ENCODE measurements around the gene CCDC12. TPM values are rescaled to one million over a fixed set of nuclear protein-coding genes. Genes with fewer than 3 reads are reported as not detected.

CCDC12 gene
- total and polyA plus RNA-seq, 9 of the 15 experiments (the other 6 are each of a cell fraction or from before 2014, with no cell fraction given) = 8.9 to 201 (median 86.9) TPM

DNA sequence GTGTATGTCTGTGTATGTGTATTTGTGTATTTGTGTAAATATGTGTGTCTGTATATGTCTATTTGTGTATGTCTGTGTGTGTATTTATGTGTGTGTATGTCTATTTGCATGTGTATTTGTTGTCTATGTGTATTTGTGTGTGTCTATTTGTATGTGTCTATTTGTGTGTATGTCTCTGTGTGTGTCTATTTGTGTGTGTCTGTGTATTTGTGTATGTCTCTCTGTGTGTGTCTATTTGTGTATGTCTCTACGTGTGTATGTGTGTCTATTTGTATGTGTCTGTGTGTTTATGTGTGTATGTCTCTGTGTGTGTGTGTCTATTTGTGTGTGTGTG lies 68.6 kb downstream of the CCDC12 start (continued):
- TF ChIP-seq, protein P1, sequence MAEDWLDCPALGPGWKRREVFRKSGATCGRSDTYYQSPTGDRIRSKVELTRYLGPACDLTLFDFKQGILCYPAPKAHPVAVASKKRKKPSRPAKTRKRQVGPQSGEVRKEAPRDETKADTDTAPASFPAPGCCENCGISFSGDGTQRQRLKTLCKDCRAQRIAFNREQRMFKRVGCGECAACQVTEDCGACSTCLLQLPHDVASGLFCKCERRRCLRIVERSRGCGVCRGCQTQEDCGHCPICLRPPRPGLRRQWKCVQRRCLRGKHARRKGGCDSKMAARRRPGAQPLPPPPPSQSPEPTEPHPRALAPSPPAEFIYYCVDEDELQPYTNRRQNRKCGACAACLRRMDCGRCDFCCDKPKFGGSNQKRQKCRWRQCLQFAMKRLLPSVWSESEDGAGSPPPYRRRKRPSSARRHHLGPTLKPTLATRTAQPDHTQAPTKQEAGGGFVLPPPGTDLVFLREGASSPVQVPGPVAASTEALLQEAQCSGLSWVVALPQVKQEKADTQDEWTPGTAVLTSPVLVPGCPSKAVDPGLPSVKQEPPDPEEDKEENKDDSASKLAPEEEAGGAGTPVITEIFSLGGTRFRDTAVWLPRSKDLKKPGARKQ (CRISPR knock-in tag; IDR thresholded peaks at IDR 0.05) = no peak
- no peak for TF ChIP-seq ZNF23 (CRISPR knock-in tag; IDR thresholded peaks at IDR 0.05)
- TF ChIP-seq KAT7 (CRISPR knock-in tag; IDR thresholded peaks at IDR 0.05; ENCODE audit: borderline replicate concordance) = no peak
- TF ChIP-seq ZNF175 (CRISPR knock-in tag; IDR thresholded peaks at IDR 0.05; ENCODE audit: low read depth) = no peak
- no peak for TF ChIP-seq HCFC1 (IDR thresholded peaks at IDR 0.05; ENCODE audit: low read depth, low read length)
- TF ChIP-seq TCF3 (CRISPR knock-in tag; IDR thresholded peaks at IDR 0.05) = no peak
- no peak for TF ChIP-seq ZNF184 (CRISPR knock-in tag; IDR thresholded peaks at IDR 0.05)
- TF ChIP-seq, protein P2, sequence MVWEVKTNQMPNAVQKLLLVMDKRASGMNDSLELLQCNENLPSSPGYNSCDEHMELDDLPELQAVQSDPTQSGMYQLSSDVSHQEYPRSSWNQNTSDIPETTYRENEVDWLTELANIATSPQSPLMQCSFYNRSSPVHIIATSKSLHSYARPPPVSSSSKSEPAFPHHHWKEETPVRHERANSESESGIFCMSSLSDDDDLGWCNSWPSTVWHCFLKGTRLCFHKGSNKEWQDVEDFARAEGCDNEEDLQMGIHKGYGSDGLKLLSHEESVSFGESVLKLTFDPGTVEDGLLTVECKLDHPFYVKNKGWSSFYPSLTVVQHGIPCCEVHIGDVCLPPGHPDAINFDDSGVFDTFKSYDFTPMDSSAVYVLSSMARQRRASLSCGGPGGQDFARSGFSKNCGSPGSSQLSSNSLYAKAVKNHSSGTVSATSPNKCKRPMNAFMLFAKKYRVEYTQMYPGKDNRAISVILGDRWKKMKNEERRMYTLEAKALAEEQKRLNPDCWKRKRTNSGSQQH (CRISPR knock-in tag; IDR thresholded peaks at IDR 0.05) = 0 out of 2 replicates have a peak, but pooled peaks have one; percentile 56
- TF ChIP-seq MTA2 (IDR thresholded peaks at IDR 0.05; ENCODE audit: low read depth) = 0 out of 2 replicates have a peak, but pooled peaks have one; percentile 6
- TF ChIP-seq WHSC1 (IDR thresholded peaks at IDR 0.05; ENCODE audit: low read length) = no peak
- TF ChIP-seq ZBTB40 (IDR thresholded peaks at IDR 0.05) = no peak
- TF ChIP-seq ZBTB40 (CRISPR knock-in tag; IDR thresholded peaks at IDR 0.05) = no peak
- TF ChIP-seq ETV1 (tag; conservative IDR thresholded peaks at IDR 0.05; ENCODE audit: low read depth) = no peak
- peak; percentile 9; the same call in 1 of the 2 replicates for TF ChIP-seq DPF2 (IDR thresholded peaks at IDR 0.05)
- TF ChIP-seq ZC3H11A (IDR thresholded peaks at IDR 0.05; ENCODE audit: low read depth, low read length) = no peak
- no peak for TF ChIP-seq C11orf30 (IDR thresholded peaks at IDR 0.05; ENCODE audit: low read depth)
- no peak for TF ChIP-seq SAP30 (IDR thresholded peaks at IDR 0.05; ENCODE audit: borderline replicate concordance, insufficient read depth, low read depth, low read length, poor library complexity, severe bottlenecking)
- no peak for TF ChIP-seq PHB (CRISPR knock-in tag; IDR thresholded peaks at IDR 0.05)
